ENCODE measurements around the gene SORCS2. TPM values are rescaled to one million over a fixed set of nuclear protein-coding genes. Genes with fewer than 3 reads are reported as not detected.

The SORCS2 gene
- total and polyA plus RNA-seq, 2 of the 13 experiments (the other 11 are each of a cell fraction or from before 2014, with no cell fraction given): 0.82 to 1.0 TPM

GRCh38 chr4:7375427-7375826 lies 183.1 kb downstream of the SORCS2 start (continued):
- TF ChIP-seq, protein P1, sequence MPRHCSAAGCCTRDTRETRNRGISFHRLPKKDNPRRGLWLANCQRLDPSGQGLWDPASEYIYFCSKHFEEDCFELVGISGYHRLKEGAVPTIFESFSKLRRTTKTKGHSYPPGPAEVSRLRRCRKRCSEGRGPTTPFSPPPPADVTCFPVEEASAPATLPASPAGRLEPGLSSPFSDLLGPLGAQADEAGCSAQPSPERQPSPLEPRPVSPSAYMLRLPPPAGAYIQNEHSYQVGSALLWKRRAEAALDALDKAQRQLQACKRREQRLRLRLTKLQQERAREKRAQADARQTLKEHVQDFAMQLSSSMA (CRISPR knock-in tag; IDR thresholded peaks at IDR 0.05): no peak
- TF ChIP-seq, protein P2, sequence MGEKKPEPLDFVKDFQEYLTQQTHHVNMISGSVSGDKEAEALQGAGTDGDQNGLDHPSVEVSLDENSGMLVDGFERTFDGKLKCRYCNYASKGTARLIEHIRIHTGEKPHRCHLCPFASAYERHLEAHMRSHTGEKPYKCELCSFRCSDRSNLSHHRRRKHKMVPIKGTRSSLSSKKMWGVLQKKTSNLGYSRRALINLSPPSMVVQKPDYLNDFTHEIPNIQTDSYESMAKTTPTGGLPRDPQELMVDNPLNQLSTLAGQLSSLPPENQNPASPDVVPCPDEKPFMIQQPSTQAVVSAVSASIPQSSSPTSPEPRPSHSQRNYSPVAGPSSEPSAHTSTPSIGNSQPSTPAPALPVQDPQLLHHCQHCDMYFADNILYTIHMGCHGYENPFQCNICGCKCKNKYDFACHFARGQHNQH (CRISPR knock-in tag; IDR thresholded peaks at IDR 0.05): no peak

- BruUV-seq (replicated peaks): no TSS peak
- H3K9me3 ChIP-seq (ENCODE audit: low read length): no peaks in the 10 kb centered on the region
- H3K9ac ChIP-seq (ENCODE audit: insufficient read depth, low read depth, low read length): no peak overlapping the region
- no peak for DNase-seq (ENCODE audit: low spot score)
- intact Hi-C loops (cut with micrococcal nuclease; ENCODE audit: unreplicated experiment) (no loop called here), in situ Hi-C loops (cut with HindIII; ENCODE audit: extremely low pct_ligation_motif_present, low pct_unique_long_range_greater_than_20kb) (no loop called here)
- no peak overlapping the region for H3K27ac ChIP-seq (ENCODE audit: extremely low read length, insufficient read depth, low read length)
- H3K36me3 ChIP-seq (replicated peaks in 1 of 2; ENCODE audit: control insufficient read depth in 1 of 2, insufficient read depth in 2 of 2, low read length in 2 of 2): no peaks in the 10 kb centered on the region
- TF ChIP-seq NCOA1 (CRISPR knock-in tag; IDR thresholded peaks at IDR 0.05): no peak
- TF ChIP-seq, protein P3, sequence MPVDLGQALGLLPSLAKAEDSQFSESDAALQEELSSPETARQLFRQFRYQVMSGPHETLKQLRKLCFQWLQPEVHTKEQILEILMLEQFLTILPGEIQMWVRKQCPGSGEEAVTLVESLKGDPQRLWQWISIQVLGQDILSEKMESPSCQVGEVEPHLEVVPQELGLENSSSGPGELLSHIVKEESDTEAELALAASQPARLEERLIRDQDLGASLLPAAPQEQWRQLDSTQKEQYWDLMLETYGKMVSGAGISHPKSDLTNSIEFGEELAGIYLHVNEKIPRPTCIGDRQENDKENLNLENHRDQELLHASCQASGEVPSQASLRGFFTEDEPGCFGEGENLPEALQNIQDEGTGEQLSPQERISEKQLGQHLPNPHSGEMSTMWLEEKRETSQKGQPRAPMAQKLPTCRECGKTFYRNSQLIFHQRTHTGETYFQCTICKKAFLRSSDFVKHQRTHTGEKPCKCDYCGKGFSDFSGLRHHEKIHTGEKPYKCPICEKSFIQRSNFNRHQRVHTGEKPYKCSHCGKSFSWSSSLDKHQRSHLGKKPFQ (CRISPR knock-in tag; IDR thresholded peaks at IDR 0.05; ENCODE audit: insufficient replicate concordance): no peak
- no peak for TF ChIP-seq ZC3H13 (CRISPR knock-in tag; IDR thresholded peaks at IDR 0.05)
- TF ChIP-seq ZFP90 (CRISPR knock-in tag; IDR thresholded peaks at IDR 0.05; ENCODE audit: borderline replicate concordance): no peak
- no peak for TF ChIP-seq ATF1 (CRISPR knock-in tag; IDR thresholded peaks at IDR 0.05)
- TF ChIP-seq, protein P4, sequence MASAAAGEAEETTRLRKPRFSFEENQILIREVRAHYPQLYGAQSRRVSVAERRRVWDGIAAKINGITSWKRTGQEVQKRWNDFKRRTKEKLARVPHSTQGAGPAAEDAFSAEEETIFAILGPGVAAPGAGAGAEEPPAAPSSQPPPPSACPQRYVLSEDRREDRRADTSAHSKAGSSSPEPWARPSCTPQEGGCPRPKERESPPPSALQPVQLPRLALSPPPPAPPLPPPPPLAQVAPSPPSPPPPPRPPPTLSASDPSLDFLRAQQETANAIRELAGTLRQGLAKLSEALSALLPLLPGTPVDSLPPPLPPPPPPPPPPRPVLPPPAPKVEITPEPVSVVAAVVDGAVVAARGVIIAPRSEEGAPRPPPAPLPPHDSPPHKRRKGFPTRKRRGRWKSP (CRISPR knock-in tag; IDR thresholded peaks at IDR 0.05): no peak
- TF ChIP-seq NFE2L1 (CRISPR knock-in tag; IDR thresholded peaks at IDR 0.05; ENCODE audit: borderline replicate concordance): no peak
- TF ChIP-seq ZFX (CRISPR knock-in tag; IDR thresholded peaks at IDR 0.05; ENCODE audit: low read depth): no peak
- TF ChIP-seq SMAD9 (CRISPR knock-in tag; IDR thresholded peaks at IDR 0.05): no peak
- no peak for TF ChIP-seq ZMAT3 (CRISPR knock-in tag; conservative IDR thresholded peaks at IDR 0.05)
- no peak for TF ChIP-seq MXI1 (IDR thresholded peaks at IDR 0.05; ENCODE audit: borderline replicate concordance, low read depth, low read length)
- no peak for TF ChIP-seq ZNF850 (CRISPR knock-in tag; conservative IDR thresholded peaks at IDR 0.05)
- no peak for TF ChIP-seq CCAR2 (optimal IDR thresholded peaks at IDR 0.05; ENCODE audit: low read depth, low read length)
- no peak for TF ChIP-seq FOXO4 (CRISPR knock-in tag; conservative IDR thresholded peaks at IDR 0.05)
- no peak overlapping the region for H2AFZ ChIP-seq (ENCODE audit: low read length)
- 44% methylated on average over 11 of the region's 15 CpGs for WGBS (ENCODE audit: low lambda C conversion rate)
- ChIA-PET CTCF (ENCODE audit: low intra/inter-chr PET ratio, low total read pairs) (no interaction called here), POLR2A (no interaction called here)
- H3K27me3 ChIP-seq (ENCODE audit: control insufficient read depth in 1 of 2, insufficient read depth in 2 of 2, low read length in 2 of 2): peaks cover 3 to 29% of the 10 kb centered on the region in 2 experiments; a peak in 2 of 5 replicates
- H3K79me2 ChIP-seq (ENCODE audit: insufficient read depth, low read length): no peaks in the 10 kb centered on the region
- no peaks in the 10 kb centered on the region for H3K4me1 ChIP-seq (ENCODE audit: insufficient read depth, low read length)
- no peak overlapping the region for H3K4me3 ChIP-seq (replicated peaks in 1 of 3; ENCODE audit: insufficient read depth in 1 of 3, low read depth in 2 of 3, low read length in 3 of 3)
- ATAC-seq: no peak
- no peaks in the 10 kb centered on the region for H4K20me1 ChIP-seq (ENCODE audit: insufficient read depth, low read length)
- FAIRE-seq: no peak
- H3K4me2 ChIP-seq (ENCODE audit: low read depth, low read length): no peak overlapping the region
Measured at GRCh38 chr4:7377223-7377865, 185.0 kb downstream of the SORCS2 start.
